RWPE1 (cell line): Measurements from ENCODE around the gene ARHGEF6.

ENCODE experiments used
- CTCF ChIA-PET: fragments of 350-600 bp; sonication (Branson Sonifier 250); formaldehyde crosslinking; extraction: SDS; loops from one replicate; lab custom pipeline; 2021; lab: Yijun Ruan, JAX
- POLR2A ChIA-PET: fragments of 400-600 bp; formaldehyde crosslinking; extraction: SDS; loops from one replicate; lab custom pipeline; 2020; ENCODE audit warnings: antibody characterized with exemption; ENCODE audit not compliant: low non-redundant PET; lab: Yijun Ruan, JAX
- DNase-seq: peaks from one replicate; pipeline ENCODE4 v3.0.0; 2012; ENCODE audit warnings: low spot score
- H3K27ac ChIP-seq: fragments of 450-650 bp; 2 replicates; pipeline ENCODE4 v1.5.1; 2017
- TF ChIP-seq, protein P1 (sequence below): fragments of 450-650 bp; conservative IDR thresholded peaks from 2 replicates; pipeline ENCODE4 v1.5.1; 2017; ENCODE audit warnings: low read depth, mild to moderate bottlenecking

The ARHGEF6 gene

DNA sequence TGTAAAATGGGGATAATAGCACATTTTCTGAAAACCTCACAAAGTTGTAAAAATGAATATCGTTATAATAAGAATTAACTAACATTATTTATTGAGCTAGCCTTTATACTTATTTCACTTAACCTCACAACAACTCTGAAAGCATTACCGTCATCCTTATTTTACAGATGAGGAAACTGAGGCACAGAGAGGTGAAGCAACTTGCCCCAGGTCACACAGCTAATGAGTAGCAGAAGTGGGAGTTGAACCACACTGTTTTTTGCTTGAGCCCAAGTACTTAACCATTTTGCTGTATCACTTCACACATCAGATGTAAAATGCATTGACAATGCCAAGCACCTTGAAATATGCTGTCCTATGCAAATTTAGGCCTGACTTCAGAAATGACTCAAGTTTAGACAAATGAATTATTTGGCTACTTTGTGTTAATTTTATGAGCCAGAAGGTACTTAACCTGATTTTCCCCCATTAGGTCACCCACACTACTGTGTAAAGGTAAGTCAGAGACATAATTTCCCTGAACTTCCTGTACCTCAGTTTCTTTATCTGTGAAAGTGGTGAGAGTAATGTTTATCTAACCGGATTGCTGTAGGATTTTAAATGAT lies 109.6 kb downstream of the ARHGEF6 start:
- no peak for DNase-seq
- TF ChIP-seq, protein P1, sequence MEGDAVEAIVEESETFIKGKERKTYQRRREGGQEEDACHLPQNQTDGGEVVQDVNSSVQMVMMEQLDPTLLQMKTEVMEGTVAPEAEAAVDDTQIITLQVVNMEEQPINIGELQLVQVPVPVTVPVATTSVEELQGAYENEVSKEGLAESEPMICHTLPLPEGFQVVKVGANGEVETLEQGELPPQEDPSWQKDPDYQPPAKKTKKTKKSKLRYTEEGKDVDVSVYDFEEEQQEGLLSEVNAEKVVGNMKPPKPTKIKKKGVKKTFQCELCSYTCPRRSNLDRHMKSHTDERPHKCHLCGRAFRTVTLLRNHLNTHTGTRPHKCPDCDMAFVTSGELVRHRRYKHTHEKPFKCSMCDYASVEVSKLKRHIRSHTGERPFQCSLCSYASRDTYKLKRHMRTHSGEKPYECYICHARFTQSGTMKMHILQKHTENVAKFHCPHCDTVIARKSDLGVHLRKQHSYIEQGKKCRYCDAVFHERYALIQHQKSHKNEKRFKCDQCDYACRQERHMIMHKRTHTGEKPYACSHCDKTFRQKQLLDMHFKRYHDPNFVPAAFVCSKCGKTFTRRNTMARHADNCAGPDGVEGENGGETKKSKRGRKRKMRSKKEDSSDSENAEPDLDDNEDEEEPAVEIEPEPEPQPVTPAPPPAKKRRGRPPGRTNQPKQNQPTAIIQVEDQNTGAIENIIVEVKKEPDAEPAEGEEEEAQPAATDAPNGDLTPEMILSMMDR = no peak
- ChIA-PET CTCF (no interaction called here), POLR2A (no interaction called here)
- H3K27ac ChIP-seq = no peak overlapping the region

DNA sequence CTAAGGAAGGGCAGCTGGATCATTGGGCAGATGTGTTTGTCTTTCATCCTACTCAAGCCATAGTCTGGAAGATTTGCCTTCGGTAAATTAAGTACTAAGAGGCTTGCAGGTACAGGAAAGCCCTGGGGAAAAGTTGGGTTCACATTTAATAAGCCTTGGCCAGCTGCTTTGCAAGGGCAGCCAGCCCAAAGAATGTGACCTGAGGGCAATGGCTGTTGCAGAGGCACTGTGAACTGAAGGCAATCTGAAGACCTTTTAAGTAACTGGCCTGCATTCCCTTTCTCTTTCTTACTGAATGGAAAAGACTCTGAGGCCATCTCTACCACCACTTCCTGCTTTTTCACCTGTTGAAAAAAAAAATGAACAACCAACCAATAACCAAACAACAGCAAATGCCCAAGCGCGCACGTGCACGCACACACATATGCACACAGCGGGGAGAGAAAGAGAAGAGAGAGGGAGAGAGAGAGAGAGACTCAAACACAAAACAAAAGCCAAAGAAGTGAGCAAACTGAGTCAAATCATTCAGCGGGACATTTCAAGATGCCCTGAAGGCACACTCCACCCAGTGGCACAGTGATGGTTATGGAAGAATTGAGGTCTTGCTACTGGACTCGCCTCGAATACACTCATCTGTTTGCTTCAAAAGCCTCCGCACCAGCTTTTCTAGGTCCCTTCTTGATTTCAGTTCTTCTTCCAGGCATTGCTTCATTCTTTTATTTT lies 113.1 kb downstream of the ARHGEF6 start:
- TF ChIP-seq, protein P1 = no peak
- ChIA-PET POLR2A (no interaction called here), CTCF (no interaction called here)
- no peak overlapping the region for H3K27ac ChIP-seq
- no peak for DNase-seq

DNA sequence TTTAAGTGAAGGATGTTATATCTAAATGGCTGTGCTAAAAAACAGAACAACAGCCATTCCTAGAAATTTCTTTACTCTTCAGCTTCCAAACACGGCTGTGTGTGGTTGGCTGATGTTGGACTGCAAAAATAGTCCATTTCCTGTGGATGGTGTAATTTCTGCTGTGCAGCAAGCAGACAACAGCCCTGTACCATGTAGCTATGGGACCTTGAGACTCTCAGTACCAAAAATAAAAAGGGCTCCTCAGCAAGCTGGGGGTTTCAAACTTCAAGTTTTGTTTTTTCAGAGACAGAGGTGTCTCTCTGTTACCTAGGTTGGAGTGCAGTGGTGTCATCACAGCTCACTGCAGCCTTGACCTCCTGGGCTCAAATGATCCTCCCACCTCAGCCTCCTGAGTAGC lies 114.6 kb downstream of the ARHGEF6 start:
- no peak for DNase-seq
- ChIA-PET POLR2A (no interaction called here), CTCF (no interaction called here)
- H3K27ac ChIP-seq = no peak overlapping the region
- TF ChIP-seq, protein P1 = no peak

DNA sequence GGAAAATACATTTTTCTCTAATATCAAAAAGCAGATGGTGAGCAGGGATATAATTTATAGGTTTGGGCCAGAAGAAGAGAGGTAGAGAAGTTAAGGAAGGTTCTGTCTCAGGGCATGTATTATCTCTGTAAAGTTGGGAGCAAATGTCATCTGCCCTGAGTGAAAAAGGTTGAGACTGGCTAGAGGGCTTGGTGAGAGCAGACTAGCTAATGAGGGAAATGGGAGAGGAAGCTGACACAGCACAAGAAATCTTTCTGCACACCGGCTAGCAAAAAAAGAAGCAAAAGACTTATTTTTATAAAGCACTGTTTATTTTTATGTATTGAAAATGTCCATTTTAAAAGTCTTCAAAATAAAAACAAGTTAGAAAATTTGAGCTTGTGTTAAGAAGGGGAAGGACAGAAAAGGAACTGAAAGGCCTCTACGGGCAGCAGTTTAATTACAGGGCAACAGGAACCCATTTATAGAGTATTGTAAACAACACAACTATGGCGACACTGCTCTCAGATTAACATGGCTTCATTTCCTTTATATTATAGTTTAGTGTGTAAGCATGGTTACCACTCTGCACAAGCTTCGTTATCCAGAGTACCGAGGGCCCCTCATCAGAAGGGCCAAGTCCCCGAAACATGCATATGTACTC lies 115.4 kb downstream of the ARHGEF6 start:
- TF ChIP-seq, protein P1 = no peak
- ChIA-PET CTCF (no interaction called here), POLR2A (no interaction called here)
- no peak overlapping the region for H3K27ac ChIP-seq
- no peak for DNase-seq

DNA sequence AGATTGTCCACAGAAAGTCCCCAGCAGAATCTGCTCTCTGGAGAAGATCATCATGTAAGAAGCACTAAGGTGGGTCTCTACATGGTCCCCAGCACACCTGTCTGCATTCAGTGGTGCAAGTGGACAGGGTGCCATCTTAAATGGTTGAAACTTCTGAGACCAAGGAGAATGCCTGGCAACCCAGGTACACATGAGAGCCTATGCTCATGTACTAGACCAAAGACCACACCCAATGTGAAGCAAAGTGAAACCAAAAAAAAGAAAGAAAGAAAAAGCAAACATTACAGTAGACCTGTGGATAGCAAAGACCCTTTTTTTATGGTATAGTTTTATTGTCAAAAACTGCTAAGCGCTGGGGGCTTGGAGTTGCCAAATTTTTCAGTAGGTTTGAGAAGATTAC lies 117.8 kb downstream of the ARHGEF6 start:
- POLR2A ChIA-PET = no interaction called here
- TF ChIP-seq, protein P1 = no peak
- CTCF ChIA-PET = no interaction called here
- H3K27ac ChIP-seq = no peak overlapping the region
- no peak for DNase-seq

DNA sequence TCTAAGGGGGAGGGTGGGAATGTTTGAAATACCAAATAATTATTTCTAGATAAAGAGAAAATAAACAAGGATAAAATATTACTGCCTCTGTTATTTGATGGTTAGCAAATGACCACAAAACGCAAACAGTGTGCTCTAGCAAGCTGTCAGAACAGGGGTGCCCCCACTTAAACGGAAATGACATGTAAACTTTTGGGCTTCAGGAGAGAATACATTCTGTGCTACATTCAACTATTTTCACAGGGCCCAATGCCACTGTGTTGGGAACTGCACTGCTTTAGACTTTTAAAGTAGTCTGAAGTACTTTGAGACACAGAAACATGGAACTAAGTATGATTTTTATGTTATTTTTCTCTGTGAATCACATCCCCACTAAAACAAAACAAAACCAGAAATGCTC lies 118.6 kb downstream of the ARHGEF6 start:
- no peak for DNase-seq
- POLR2A ChIA-PET = no interaction called here
- TF ChIP-seq, protein P1 = no peak
- CTCF ChIA-PET = no interaction called here
- H3K27ac ChIP-seq = no peak overlapping the region
